SK-N-SH treated with all-trans-retinoic acid at 6 μM for 48 hours (cell line): ENCODE measurements around the gene ALG9.
A peak's percentile ranks its signal among the peaks of the same experiment; 100 is the strongest.

Experiments
- ATAC-seq: fragments of 200-7000 bp; cut with Tn5 transposase; 3 replicates; pipeline ENCODE4 v1.9.1; 2020; ENCODE audit warnings: mild to moderate bottlenecking, moderate library complexity
- ARNTL ChIP-seq: fragments of 450-650 bp; formaldehyde crosslinking; IDR thresholded peaks from 2 replicates; pipeline ENCODE4 v1.5.0; 2020; ENCODE audit warnings: low read depth, mild to moderate bottlenecking, moderate library complexity, borderline replicate concordance
- BACH2 ChIP-seq: fragments of 250-450 bp; sonication (Bioruptor Pico); IDR thresholded peaks from 2 replicates; pipeline ENCODE4 v1.9.0; 2021; ENCODE audit warnings: mild to moderate bottlenecking, borderline replicate concordance
- CREB5 ChIP-seq: fragments of 250-450 bp; sonication (Bioruptor Pico); IDR thresholded peaks from 2 replicates; pipeline ENCODE4 v1.5.1; 2020; ENCODE audit warnings: low read depth, mild to moderate bottlenecking, moderate library complexity
- CSDC2 ChIP-seq: fragments of 250-450 bp; sonication (Bioruptor Pico); IDR thresholded peaks from 2 replicates; pipeline ENCODE4 v1.5.0; 2020; ENCODE audit warnings: mild to moderate bottlenecking, moderate library complexity
- CSRNP3 ChIP-seq: fragments of 250-450 bp; sonication (Bioruptor Pico); IDR thresholded peaks from 2 replicates; pipeline ENCODE4 v1.5.1; 2021; ENCODE audit warnings: mild to moderate bottlenecking, moderate library complexity
- ESRRG ChIP-seq: fragments of 250-450 bp; sonication (Bioruptor Pico); IDR thresholded peaks from 2 replicates; pipeline ENCODE4 v1.6.1; 2021; ENCODE audit warnings: mild to moderate bottlenecking
- ISL1 ChIP-seq: fragments of 250-450 bp; sonication (Bioruptor Pico); IDR thresholded peaks from 2 replicates; pipeline ENCODE4 v2.1.2; 2022; ENCODE audit warnings: mild to moderate bottlenecking, moderate library complexity
- OSR1 ChIP-seq: fragments of 250-450 bp; sonication (Bioruptor Pico); IDR thresholded peaks from 2 replicates; pipeline ENCODE4 v1.8.0; 2022; ENCODE audit warnings: moderate library complexity, mild to moderate bottlenecking, inconsistent platforms
- PATZ1 ChIP-seq: fragments of 250-450 bp; sonication (Bioruptor Pico); IDR thresholded peaks from 2 replicates; pipeline ENCODE4 v1.8.0; 2020; ENCODE audit warnings: mild to moderate bottlenecking, moderate library complexity, borderline replicate concordance
- POU6F1 ChIP-seq: fragments of 250-450 bp; sonication (Bioruptor Pico); IDR thresholded peaks from 2 replicates; pipeline ENCODE4 v1.8.0; 2021; ENCODE audit warnings: low read depth, mild to moderate bottlenecking, moderate library complexity, borderline replicate concordance
- PPARA ChIP-seq: fragments of 250-450 bp; sonication (Bioruptor Pico); IDR thresholded peaks from 2 replicates; pipeline ENCODE4 v1.5.0; 2020; ENCODE audit warnings: mild to moderate bottlenecking, borderline replicate concordance
- RARB ChIP-seq: fragments of 250-450 bp; sonication (Bioruptor Pico); IDR thresholded peaks from 2 replicates; pipeline ENCODE4 v1.8.0; 2021; ENCODE audit warnings: mild to moderate bottlenecking, moderate library complexity
- SNAI2 ChIP-seq: fragments of 250-450 bp; sonication (Bioruptor Pico); IDR thresholded peaks from 2 replicates; pipeline ENCODE4 v1.5.0; 2020; ENCODE audit warnings: mild to moderate bottlenecking, moderate library complexity
- TCF4 ChIP-seq: fragments of 250-450 bp; sonication (Bioruptor Pico); IDR thresholded peaks from 2 replicates; pipeline ENCODE4 v1.8.0; 2021; ENCODE audit warnings: mild to moderate bottlenecking, moderate library complexity, borderline replicate concordance
- TOX ChIP-seq: fragments of 250-450 bp; sonication (Bioruptor Pico); IDR thresholded peaks from 2 replicates; pipeline ENCODE4 v1.8.0; 2021; ENCODE audit warnings: mild to moderate bottlenecking, moderate library complexity, borderline replicate concordance
- TSHZ2 ChIP-seq: fragments of 250-450 bp; sonication (Bioruptor Pico); IDR thresholded peaks from 2 replicates; pipeline ENCODE4 v1.5.0; 2020; ENCODE audit warnings: mild to moderate bottlenecking, moderate library complexity
- ZFP3 ChIP-seq: fragments of 250-450 bp; sonication (Bioruptor Pico); IDR thresholded peaks from 2 replicates; pipeline ENCODE4 v1.5.0; 2020; ENCODE audit warnings: mild to moderate bottlenecking, moderate library complexity
- ZFP30 ChIP-seq: fragments of 450-650 bp; formaldehyde crosslinking; IDR thresholded peaks from 2 replicates; pipeline ENCODE4 v1.5.0; 2022; ENCODE audit warnings: mild to moderate bottlenecking, moderate library complexity
- ZNF565 ChIP-seq: fragments of 450-650 bp; formaldehyde crosslinking; conservative IDR thresholded peaks from 2 replicates; pipeline ENCODE4 v1.5.0; 2020; ENCODE audit warnings: low read depth, mild to moderate bottlenecking, moderate library complexity
- ZNF70 ChIP-seq: fragments of 450-650 bp; formaldehyde crosslinking; IDR thresholded peaks from 2 replicates; pipeline ENCODE4 v1.5.0; 2020; ENCODE audit warnings: mild to moderate bottlenecking, moderate library complexity
- ZNF8 ChIP-seq: fragments of 450-650 bp; formaldehyde crosslinking; IDR thresholded peaks from 2 replicates; pipeline ENCODE4 v1.5.0; 2020; ENCODE audit warnings: mild to moderate bottlenecking, moderate library complexity

ALG9 gene

GRCh38 chr11:111849631-111850030 is 21.8 kb downstream of the ALG9 start:
- ATAC-seq, result no peak
- TF ChIP-seq TCF4 (CRISPR knock-in tag), result no peak
- TF ChIP-seq ZNF70 (CRISPR knock-in tag), result no peak
- TF ChIP-seq ESRRG (CRISPR knock-in tag), result no peak
- no peak for TF ChIP-seq PPARA (CRISPR knock-in tag)
- TF ChIP-seq, all 23 proteins: peak for 0

GRCh38 chr11:111846636-111847035 is 24.7 kb downstream of the ALG9 start:
- ATAC-seq, result peak; percentile 83
- TF ChIP-seq ISL1 (CRISPR knock-in tag) (no peak), TSHZ2 (no peak), POU6F1 (CRISPR knock-in tag) (no peak), OSR1 (CRISPR knock-in tag) (no peak), PPARA (CRISPR knock-in tag) (no peak), TOX (CRISPR knock-in tag) (no peak), CSDC2 (CRISPR knock-in tag) (no peak), ESRRG (CRISPR knock-in tag) (no peak), CSRNP3 (CRISPR knock-in tag) (no peak), SNAI2 (no peak), CREB5 (CRISPR knock-in tag) (no peak), ZNF8 (no peak), BACH2 (CRISPR knock-in tag) (no peak), PATZ1 (CRISPR knock-in tag) (no peak), ZNF565 (no peak), RARB (no peak), ARNTL (no peak)
- TF ChIP-seq, all 23 proteins: peak for 0

- ATAC-seq, result peak; percentile 88
- no peak for TF ChIP-seq SNAI2
- no peak for TF ChIP-seq TOX (CRISPR knock-in tag)
- TF ChIP-seq PPARA (CRISPR knock-in tag), result no peak
- TF ChIP-seq CREB5 (CRISPR knock-in tag), result no peak
- TF ChIP-seq ISL1 (CRISPR knock-in tag), result no peak
- TF ChIP-seq ZNF70 (CRISPR knock-in tag), result no peak
- TF ChIP-seq POU6F1 (CRISPR knock-in tag), result no peak
- TF ChIP-seq ZFP30 (CRISPR knock-in tag), result no peak
- TF ChIP-seq ZNF565, result no peak
- TF ChIP-seq PATZ1 (CRISPR knock-in tag), result no peak
- TF ChIP-seq ARNTL, result no peak
- TF ChIP-seq ZFP3 (CRISPR knock-in tag), result no peak
- no peak for TF ChIP-seq OSR1 (CRISPR knock-in tag)
- TF ChIP-seq BACH2 (CRISPR knock-in tag), result no peak
- TF ChIP-seq ESRRG (CRISPR knock-in tag), result no peak
- TF ChIP-seq CSRNP3 (CRISPR knock-in tag), result no peak
Observed at GRCh38 chr11:111846063-111846462, 25.3 kb downstream of the ALG9 start.
